Right ventricle myocardium superior (tissue), 1 donor: ENCODE results near the gene RETREG1. TPM values are rescaled to one million over a fixed set of nuclear protein-coding genes. Genes with fewer than 3 reads are reported as not detected.
"Not testable (repeated sequence)": the region's sequence is repeated elsewhere in the genome, so short reads cannot be mapped to it uniquely, and the experiment has no call there.

Experiments
- ATAC-seq: fragments of 200-7000 bp; cut with Tn5 transposase; one replicate; pipeline ENCODE4 v1.9.1; 2020; ENCODE audit warnings: mild to moderate bottlenecking; ENCODE audit not compliant: poor library complexity
- DNase-seq: peaks from one replicate; pipeline ENCODE4 v3.0.0-alpha.2; 2020
- intact Hi-C: fragments of 100-400 bp; cut with DNase I; formaldehyde crosslinking; loops from one replicate; pipeline ENCODE4 v1.11.2; 2022
- long read RNA-seq: library from polyadenylated mRNA; unstranded; transcript quantifications from one replicate; pipeline ENCODE4 v2.0.0, GENCODE V29; 2021
- total RNA-seq: library from RNA; stranded (reverse); fragmentation: NEBNext Ultra II Directional; extraction: Animal tissue kit (Norgen Biotek cat#: 25700); gene quantifications from one replicate; pipeline ENCODE4 v1.2.1, GENCODE V29; 2021
- donor health status: DM: no; HTN: yes; CAD: no; lungs with severe emphysema.

The RETREG1 gene
- total RNA-seq, result 272 TPM
- long read RNA-seq, transcript RETREG1-202 (7 exons, 3,145 nt), result major isoform, 194 of 356 reads
- long read RNA-seq, transcript RETREG1-201 (9 exons, 3,268 nt), result minor isoform, 137 of 356 reads
- long read RNA-seq, partial matches to known transcripts, result 2 of 356 reads
- long read RNA-seq, other reads (novel, unspliced or antisense), result 21 of 356 reads

GRCh38 chr5:16616536-16617273 lies at the start of gene RETREG1:
Gene RETREG1, minus strand, starts transcription at chr5:16616997. Its CDS starts 26 bp downstream, at chr5:16616971.
- intact Hi-C loops, result no loop called here
- ATAC-seq (peak; percentile 89), DNase-seq (peak; percentile 83)

DNA sequence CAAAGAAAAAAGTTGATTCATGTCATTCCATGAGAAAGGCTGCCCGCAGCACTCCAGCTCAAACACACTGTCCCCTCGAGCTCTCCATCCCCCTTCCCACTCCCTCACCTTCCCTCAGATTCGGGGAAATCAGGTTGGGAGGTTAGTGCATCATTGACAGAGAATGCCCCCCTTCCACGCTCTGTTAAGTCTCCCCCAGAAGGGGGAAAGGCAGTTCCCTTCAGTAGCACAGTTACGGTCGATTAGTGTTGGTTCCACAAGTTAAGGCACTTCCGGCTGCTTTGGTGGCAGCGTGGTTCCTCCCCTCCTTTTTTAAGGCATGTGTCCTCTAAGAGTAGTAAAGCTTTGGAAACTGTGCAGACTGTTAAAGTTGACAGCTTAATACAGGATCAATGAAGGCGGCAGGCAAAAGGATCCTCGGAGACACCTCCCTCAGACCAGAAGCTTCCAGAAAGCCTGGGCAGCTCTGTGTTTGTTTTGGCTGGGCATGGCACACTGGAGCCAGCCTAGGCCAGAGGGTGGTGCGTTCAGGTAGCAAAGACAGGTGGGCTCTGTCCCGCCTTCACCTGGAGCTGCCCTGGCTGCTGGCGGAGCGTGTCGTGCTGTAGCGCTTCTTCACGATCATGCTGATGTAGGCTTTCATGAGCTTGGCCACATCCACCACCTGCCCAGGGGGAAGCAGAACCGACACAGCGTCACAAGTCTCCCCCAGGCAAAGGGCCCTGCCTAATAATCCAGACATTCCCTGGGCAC lies 49.5 kb upstream of the RETREG1 start:
- intact Hi-C loops, result loop anchor here (5.0 kb wide), 1 partner anchor 179 kb away; no protein-coding TSS in a partner anchor
- ATAC-seq (peak; percentile 3), DNase-seq (no peak)

DNA sequence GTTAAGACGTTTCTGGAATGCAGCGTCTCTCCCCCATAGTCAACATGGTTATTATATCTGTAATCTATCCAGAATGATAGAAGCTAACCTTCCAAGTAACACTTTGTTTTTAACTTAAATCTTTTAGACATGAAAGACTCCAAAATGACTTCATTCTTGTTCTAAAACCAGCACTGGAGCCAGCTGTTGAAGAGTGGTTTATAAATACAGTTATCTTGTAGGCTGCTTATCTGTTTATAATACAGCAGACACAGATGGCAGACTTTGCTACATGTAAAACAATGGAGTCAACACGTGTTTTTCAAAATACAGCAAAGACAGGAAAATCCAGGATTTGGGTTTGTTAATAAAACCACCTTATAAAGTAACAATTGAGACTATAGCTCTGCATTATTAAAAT lies 48.8 kb upstream of the RETREG1 start:
- no peak for ATAC-seq
- intact Hi-C loops, result loop anchor here (5.0 kb wide), 1 partner anchor 178 kb away; no protein-coding TSS in a partner anchor
- no peak for DNase-seq

- intact Hi-C loops, result no loop called here
- ATAC-seq (no peak), DNase-seq (no peak)
These were observed 47.6 kb upstream of the RETREG1 start for GRCh38 chr5:16664368-16664767.

- intact Hi-C loops, result no loop called here
- no peak for DNase-seq
- ATAC-seq, result no peak
These were observed 47.0 kb upstream of the RETREG1 start for GRCh38 chr5:16663840-16664239.

DNA sequence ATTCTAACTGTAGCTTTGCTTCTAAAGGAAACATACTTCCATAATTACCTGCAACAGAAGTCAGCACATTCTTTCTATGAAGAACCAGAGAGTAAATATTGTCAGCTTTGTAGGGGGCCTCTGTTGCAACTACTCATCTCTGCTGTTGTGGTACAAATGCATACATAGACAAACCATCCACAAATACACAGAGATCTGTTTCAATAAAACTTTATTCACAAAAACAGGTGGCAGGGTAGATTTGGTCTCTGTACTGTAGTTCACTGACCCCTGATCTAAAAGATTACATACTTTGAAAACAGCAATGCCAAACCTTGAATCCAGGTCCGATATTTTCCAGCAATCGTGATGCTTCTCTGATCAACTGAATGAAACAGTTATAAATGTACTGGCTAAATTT lies 44.9 kb upstream of the RETREG1 start:
- DNase-seq, result no peak
- ATAC-seq, result no peak
- intact Hi-C loops, result no loop called here

DNA sequence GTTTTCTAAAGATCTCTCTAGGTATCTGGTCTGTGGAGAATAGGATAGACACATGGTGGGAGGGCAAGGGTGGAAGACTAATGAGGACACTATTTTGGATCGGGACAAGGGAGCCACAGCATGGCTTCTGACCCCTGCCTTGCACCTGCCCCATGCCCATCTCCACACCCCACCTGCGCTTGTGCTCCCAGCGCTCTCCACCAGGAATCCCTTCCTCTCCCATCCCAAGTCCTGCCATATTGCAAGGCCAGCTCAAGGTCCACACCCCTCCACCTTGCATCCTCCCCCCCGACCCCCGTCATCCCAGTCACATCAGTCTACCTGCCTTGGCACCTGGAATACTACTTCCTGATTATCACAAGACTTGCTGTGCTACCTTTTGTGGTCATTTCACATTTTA lies 44.2 kb upstream of the RETREG1 start:
- DNase-seq, result no peak
- intact Hi-C loops, result no loop called here
- ATAC-seq, result no peak

DNA sequence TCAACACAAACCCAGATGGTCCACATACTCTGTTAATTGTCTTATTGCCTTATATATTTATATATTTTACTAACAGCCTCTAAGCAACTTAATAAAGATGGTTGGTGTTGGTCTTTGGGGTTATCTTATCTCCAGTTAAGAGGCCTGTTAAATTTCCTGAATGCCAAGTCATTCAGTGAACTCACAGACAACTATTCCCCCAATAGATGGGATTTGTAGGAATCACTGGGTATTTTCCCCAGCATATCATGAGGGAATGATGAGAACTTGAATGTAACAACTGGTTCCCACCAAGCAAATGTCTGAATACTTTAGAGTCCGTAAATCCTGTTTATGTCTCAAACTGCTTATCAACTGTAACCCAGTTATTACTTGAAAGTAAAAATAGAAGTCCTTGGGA lies 42.7 kb upstream of the RETREG1 start:
- intact Hi-C loops, result no loop called here
- ATAC-seq (no peak), DNase-seq (no peak)

GRCh38 chr5:16656561-16657191 lies 39.9 kb upstream of the RETREG1 start:
- ATAC-seq (no peak), DNase-seq (no peak)
- intact Hi-C loops, result no loop called here

DNA sequence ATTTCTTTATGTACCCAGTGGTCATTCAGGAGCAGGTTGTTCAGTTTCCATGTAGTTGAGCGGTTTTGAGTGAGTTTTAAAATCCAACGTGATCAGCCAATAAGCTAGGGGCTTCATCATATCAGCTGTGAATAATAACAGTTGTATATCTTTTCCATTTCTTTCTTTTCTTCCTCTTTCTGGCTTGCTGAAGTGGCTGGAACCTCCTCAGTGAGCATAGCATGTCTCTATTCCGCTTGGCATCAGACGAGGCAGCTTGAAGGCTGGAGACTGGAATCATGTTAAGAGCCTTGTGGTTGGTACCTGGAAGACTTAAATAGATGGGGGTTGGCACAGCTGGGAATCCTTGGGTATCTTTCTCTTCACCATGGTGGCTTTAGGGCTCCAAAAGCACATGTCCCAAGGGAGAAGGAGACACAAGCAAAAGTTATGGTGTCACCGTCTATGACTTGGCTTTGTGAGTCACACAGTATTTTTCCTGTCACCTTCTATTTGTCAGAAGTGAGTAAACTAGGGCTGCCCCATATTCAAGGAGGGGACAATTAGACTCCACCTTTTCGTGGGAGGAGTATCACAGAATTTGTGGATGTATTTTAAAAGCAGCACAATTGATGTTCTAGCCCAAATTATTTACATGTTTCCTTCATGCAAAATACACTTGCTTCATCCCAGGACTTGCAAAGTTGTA lies 38.0 kb upstream of the RETREG1 start:
- intact Hi-C loops, result no loop called here
- ATAC-seq, result no peak
- DNase-seq, result no peak

GRCh38 chr5:16648739-16649138 lies 31.9 kb upstream of the RETREG1 start:
- DNase-seq, ATAC-seq, intact Hi-C loops: not testable (repeated sequence)

GRCh38 chr5:16644301-16644889 lies 27.6 kb upstream of the RETREG1 start:
- intact Hi-C loops, result no loop called here

DNA sequence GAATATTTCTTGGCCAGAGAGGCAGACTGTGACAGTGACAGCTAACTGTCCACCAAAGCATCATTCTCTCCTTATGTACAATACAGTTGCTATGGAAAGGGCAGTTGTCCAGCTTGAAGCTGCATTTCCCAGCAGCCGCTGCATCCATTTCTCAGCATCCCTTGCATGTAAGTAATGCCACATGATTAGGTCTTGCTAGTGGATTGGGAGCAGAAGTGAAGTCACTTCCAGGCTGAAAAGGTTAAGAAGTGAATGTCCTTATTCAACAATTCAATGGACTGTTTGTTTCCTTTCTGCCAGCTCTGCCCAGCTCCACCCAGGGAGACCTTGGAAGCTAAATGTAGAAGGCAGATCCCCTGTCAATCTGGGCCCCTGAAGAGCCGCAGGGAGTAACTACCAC lies 26.1 kb upstream of the RETREG1 start:
- intact Hi-C loops, result no loop called here
- no peak for ATAC-seq
- DNase-seq, result no peak

More at GRCh38 chr5:16644301-16644889, 27.6 kb upstream of the RETREG1 start:
- DNase-seq (no peak), ATAC-seq (no peak)

DNA sequence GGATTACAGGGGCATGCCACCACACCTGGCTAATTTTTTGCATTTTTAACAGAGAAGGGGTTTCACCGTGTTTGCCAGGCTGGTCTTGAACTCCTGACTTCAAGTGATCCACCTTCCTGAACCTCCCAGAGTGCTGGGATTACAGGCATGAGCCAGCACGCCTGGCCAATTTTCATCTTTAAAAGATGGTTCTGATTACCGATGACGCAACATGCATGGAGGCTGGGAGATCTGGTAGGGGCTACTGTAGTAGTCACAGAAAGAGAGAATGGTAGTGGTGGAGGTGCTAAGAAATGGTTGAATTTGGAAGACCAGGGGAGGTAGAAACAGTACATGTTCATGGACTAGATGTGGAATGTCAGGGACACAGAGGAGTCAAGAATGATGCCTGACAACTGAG lies 22.4 kb upstream of the RETREG1 start:
- ATAC-seq, result no peak
- DNase-seq, result no peak
- intact Hi-C loops, result no loop called here

DNA sequence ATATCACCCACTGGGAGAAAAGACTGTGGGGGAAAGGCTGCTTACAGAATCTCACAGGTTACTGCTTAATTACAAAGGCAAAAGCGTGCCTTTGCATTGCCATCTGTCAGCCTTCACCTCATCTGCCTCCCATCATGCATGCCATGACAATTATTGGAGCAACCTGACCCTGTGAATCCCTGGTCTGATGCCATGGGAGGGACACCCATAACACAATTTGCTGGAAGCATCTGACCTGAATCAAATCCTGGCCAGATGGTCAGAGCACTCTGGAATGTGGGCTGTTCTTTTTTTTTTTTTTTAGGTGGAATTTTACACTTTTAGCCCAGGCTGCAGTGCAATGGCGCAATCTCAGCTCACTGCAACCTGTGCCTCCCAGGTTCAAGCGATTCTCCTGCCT lies 11.6 kb upstream of the RETREG1 start:
- DNase-seq (no peak), ATAC-seq (no peak)
- intact Hi-C loops, result no loop called here

GRCh38 chr5:16626696-16627264 lies 10.0 kb upstream of the RETREG1 start:
- ATAC-seq, result no peak
- intact Hi-C loops, result no loop called here

GRCh38 chr5:16625096-16625495 lies 8.3 kb upstream of the RETREG1 start:
- intact Hi-C loops, result no loop called here

More at GRCh38 chr5:16626696-16627264, 10.0 kb upstream of the RETREG1 start:
- DNase-seq, result no peak

DNA sequence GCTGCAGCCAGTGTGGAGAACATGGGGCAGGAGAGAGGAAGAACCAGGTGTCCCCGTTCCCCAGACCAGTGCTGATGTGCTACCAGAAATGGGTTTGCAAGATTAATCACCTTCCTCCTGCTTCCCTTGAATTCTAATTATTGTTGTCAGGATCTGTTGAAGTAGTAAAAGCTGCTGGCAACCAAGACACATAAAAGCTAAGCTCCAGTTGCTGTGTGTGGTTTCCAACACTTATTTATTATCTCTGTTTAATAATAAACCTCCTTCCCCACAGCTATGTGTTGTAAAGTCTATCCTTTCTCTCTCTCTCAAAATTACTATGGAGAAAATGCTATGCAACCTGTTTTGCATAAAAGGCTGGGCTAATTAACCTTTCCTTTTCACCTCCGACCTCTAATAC lies 2.3 kb upstream of the RETREG1 start:
- ATAC-seq (no peak), DNase-seq (no peak)
- intact Hi-C loops, result no loop called here

More at GRCh38 chr5:16625096-16625495, 8.3 kb upstream of the RETREG1 start:
- DNase-seq (no peak), ATAC-seq (peak; percentile 65)
